Upper lobe of left lung (tissue), 6 donors: ENCODE results near the gene XCR1. TPM values are rescaled to one million over a fixed set of nuclear protein-coding genes. Genes with fewer than 3 reads are reported as not detected.

ENCODE experiments used
- ATAC-seq, 2 donors: fragments of 200-7000 bp; cut with Tn5 transposase; one replicate each; pipeline ENCODE4 v1.9.1; 2022; ENCODE audit warnings: mild to moderate bottlenecking in 2 of 2, moderate library complexity in 2 of 2; ENCODE audit not compliant: low FRiP score in 2 of 2
- DNase-seq, 2 donors: peaks; one replicate each; pipeline ENCODE4 v3.0.0-alpha.2; 2019 to 2020
- H3K27ac ChIP-seq, 4 donors: fragments of 200-600 bp; sonication (generic); one replicate each; pipeline ENCODE4 v1.5.1; 2016 to 2019
- H3K27me3 ChIP-seq, 4 donors: fragments of 200-600 bp; sonication (generic); one replicate each; pipeline ENCODE4 v1.5.1; 2017 to 2019
- H3K36me3 ChIP-seq, 4 donors: fragments of 200-600 bp; sonication (generic); one replicate each; pipeline ENCODE4 v1.5.1; 2016 to 2019
- H3K4me1 ChIP-seq, 4 donors: fragments of 200-600 bp; sonication (generic); one replicate each; pipeline ENCODE4 v1.5.1; 2018 to 2019
- H3K4me3 ChIP-seq, 4 donors: fragments of 200-600 bp; sonication (generic); one replicate each; pipeline ENCODE4 v1.5.1; 2017 to 2019; ENCODE audit warnings: mild to moderate bottlenecking in 2 of 4, moderate library complexity in 1 of 4
- H3K9me3 ChIP-seq, 4 donors: fragments of 200-600 bp; sonication (generic); one replicate each; pipeline ENCODE4 v1.5.1; 2018 to 2019
- EP300 ChIP-seq, 4 donors: sonication (generic); formaldehyde crosslinking; IDR thresholded peaks; one replicate each; pipeline ENCODE4 v1.5.1; 2017; ENCODE audit warnings: antibody characterized with exemption in 4 of 4, control low read depth in 2 of 4
- POLR2A ChIP-seq, 4 donors: fragments of 450-650 bp; IDR thresholded peaks; one replicate each; pipeline ENCODE4 v1.5.1; 2016 to 2017; ENCODE audit warnings: antibody characterized with exemption in 4 of 4, mild to moderate bottlenecking in 2 of 4
- POLR2AphosphoS5 ChIP-seq, 2 donors: sonication (generic); formaldehyde crosslinking; IDR thresholded peaks; one replicate each; pipeline ENCODE4 v1.5.1; 2017; ENCODE audit warnings: antibody characterized with exemption in 2 of 2
- WGBS, 2 donors: methylation state at CpG; one replicate each; pipeline ENCODE4 v1.1.5; 2017 to 2018; 5-methylcytosine and 5-hydroxymethylcytosine counted together
- total RNA-seq, 6 donors: library from RNA; depleted of rRNA in 4 of 6; stranded (reverse); fragments of >200 nt in 4 of 6; gene quantifications; one replicate each; pipeline versions ENCODE4 v1.1.0 to v1.2.1, GENCODE V29; 2016 to 2021
- TF ChIP-seq, protein P1 (sequence below), 6 experiments: fragments of 450-650 bp in 4 of 6; fragments of 200-600 bp in 2 of 6; sonication (generic) in 2 of 6; IDR thresholded peaks; one replicate each; pipeline ENCODE4 v1.5.1; 2016 to 2019; ENCODE audit warnings: antibody characterized with exemption in 6 of 6
- donor health status: DM: no; HTN: no; CAD: no; lungs with moderate emphysema.
- donor health status: DM: no; HTN: yes; CAD: no; lungs with severe emphysema.

XCR1 gene
- total RNA-seq, 6 donors from 2014 or later: 0.15 to 0.47 (median 0.28) TPM; not detected in 2

DNA sequence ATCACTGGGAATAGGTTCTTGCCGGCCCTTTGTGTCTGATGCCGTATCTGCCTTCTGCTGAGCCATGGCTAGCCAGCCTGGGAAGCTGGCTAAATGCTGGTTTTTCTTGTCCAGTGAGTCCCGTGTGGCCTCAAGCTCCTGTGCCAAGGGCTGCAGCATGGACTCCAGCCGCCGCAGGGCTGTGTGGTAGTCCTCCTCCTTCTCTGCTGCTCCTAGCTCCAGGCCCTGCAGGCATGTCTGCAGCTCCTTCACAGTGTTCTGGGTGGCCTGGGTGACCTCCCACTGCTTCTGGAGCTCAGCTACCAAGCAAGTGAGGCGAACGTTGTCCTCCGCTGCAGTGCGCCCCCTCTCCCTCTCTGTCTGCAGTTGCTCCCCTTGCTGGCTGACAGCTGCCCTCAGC, 59.1 kb downstream of the XCR1 start:
- H3K27ac ChIP-seq: no peak overlapping the region
- peak in 1 of 2 donors; percentile 62 for DNase-seq
- no peaks in the 10 kb centered on the region for H3K27me3 ChIP-seq
- H3K36me3 ChIP-seq: peaks cover 29 to 94% (median 63%) of the 10 kb centered on the region in 4 donors
- WGBS, 2 donors: 75 to 95% methylated on average over 8 to 9 of the region's 9 CpGs
- no peak for ATAC-seq
- H3K4me3 ChIP-seq: no peak overlapping the region
- peaks cover 6 to 21% (median 16%) of the 10 kb centered on the region in 4 donors for H3K4me1 ChIP-seq
- no peaks in the 10 kb centered on the region for H3K9me3 ChIP-seq
- TF ChIP-seq EP300 (IDR thresholded peaks at IDR 0.05) (no peak), POLR2A (IDR thresholded peaks at IDR 0.05) (no peak), POLR2AphosphoS5 (IDR thresholded peaks at IDR 0.05) (no peak)
- TF ChIP-seq, protein P1, sequence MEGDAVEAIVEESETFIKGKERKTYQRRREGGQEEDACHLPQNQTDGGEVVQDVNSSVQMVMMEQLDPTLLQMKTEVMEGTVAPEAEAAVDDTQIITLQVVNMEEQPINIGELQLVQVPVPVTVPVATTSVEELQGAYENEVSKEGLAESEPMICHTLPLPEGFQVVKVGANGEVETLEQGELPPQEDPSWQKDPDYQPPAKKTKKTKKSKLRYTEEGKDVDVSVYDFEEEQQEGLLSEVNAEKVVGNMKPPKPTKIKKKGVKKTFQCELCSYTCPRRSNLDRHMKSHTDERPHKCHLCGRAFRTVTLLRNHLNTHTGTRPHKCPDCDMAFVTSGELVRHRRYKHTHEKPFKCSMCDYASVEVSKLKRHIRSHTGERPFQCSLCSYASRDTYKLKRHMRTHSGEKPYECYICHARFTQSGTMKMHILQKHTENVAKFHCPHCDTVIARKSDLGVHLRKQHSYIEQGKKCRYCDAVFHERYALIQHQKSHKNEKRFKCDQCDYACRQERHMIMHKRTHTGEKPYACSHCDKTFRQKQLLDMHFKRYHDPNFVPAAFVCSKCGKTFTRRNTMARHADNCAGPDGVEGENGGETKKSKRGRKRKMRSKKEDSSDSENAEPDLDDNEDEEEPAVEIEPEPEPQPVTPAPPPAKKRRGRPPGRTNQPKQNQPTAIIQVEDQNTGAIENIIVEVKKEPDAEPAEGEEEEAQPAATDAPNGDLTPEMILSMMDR (IDR thresholded peaks at IDR 0.05): no peak

DNA sequence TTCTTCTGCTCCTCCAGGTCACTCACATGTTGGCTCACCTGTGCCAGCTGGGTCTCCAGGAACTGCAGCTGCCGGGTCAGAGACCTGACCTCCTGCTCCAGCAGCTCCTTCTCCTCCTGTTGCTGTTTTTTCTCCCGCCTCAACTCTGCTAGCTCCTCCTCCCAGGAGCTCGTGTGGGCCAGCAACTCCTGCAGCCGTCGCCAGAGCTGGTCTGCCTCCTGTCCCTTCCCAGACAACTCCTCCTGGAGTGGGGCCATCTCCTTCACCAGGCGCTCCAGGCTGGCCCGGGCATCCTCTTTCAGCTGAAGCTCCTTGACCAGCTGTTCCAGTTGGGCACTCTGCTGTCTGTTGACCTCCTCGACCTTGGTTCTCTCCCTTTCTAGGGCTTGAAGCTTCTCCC, 59.6 kb downstream of the XCR1 start:
- ATAC-seq: no peak
- WGBS, 2 donors: 71 to 90% methylated on average over 8 of the region's 8 CpGs
- DNase-seq: peak in 1 of 2 donors; percentile 45
- Histone ChIP-seq H3K27ac (no peak overlapping the region), H3K4me1 (peaks cover 2 to 17% (median 11%) of the 10 kb centered on the region in 4 donors), H3K4me3 (no peak overlapping the region), H3K36me3 (peaks cover 29 to 94% (median 67%) of the 10 kb centered on the region in 4 donors), H3K27me3 (no peaks in the 10 kb centered on the region), H3K9me3 (no peaks in the 10 kb centered on the region)
- TF ChIP-seq POLR2A (IDR thresholded peaks at IDR 0.05): no peak
- TF ChIP-seq, protein P1 (IDR thresholded peaks at IDR 0.05): no peak
- no peak for TF ChIP-seq POLR2AphosphoS5 (IDR thresholded peaks at IDR 0.05)
- TF ChIP-seq EP300 (IDR thresholded peaks at IDR 0.05): no peak

Other genes starting within 250 kb of the XCR1 start
- gene SLC6A20, start 230.9 kb downstream of the XCR1 start, total RNA-seq: 10 to 100 TPM in 3 of 6 donors, 1 to 10 TPM in 2, under 1 TPM in 1; 0.11 to 20.1 (median 7.2) TPM
- gene LZTFL1, start 185.4 kb downstream of the XCR1 start, total RNA-seq: 10 to 100 TPM; 19.9 to 51.7 (median 31.3) TPM
- gene CCR9, start 140.9 kb downstream of the XCR1 start, total RNA-seq: under 1 TPM in 2 of 6 donors, not detected in 4; 0.11 to 0.13 TPM
- gene CXCR6, start 84.0 kb downstream of the XCR1 start, total RNA-seq: 10 to 100 TPM in 1 of 6 donors, 1 to 10 TPM in 5; 2.1 to 10.2 (median 3.0) TPM
- gene FYCO1, start 31.7 kb downstream of the XCR1 start, total RNA-seq: 10 to 100 TPM; 37.5 to 84.9 (median 45.3) TPM
- 10 to 100 TPM in 4 of 6 donors, 1 to 10 TPM in 2; 8.0 to 52.2 (median 17.8) TPM for gene CCR1, start 180.8 kb upstream of the XCR1 start, total RNA-seq
- under 1 TPM in 1 of 6 donors, not detected in 5; 0.13 TPM for gene CCR3, start 215.0 kb upstream of the XCR1 start, total RNA-seq